Transverse colon (tissue), 3 donors: Measurements from ENCODE around the gene TWF2.

Source experiments
- POLR2A ChIP-seq: fragments of 450-650 bp; IDR thresholded peaks from one replicate; pipeline ENCODE4 v1.6.1; 2016; ENCODE audit warnings: antibody characterized with exemption, mild to moderate bottlenecking, moderate library complexity
- TF ChIP-seq, protein P1 (sequence below), 5 experiments: fragments of 200-600 bp in 3 of 5; fragments of 450-650 bp in 2 of 5; sonication (generic) in 3 of 5; IDR thresholded peaks; 1 replicate in 2 of 5; 2 replicates in 3 of 5; pipeline ENCODE4 v1.5.1; 2016 to 2017; ENCODE audit warnings: antibody characterized with exemption in 5 of 5, inconsistent platforms in 3 of 5, mild to moderate bottlenecking in 2 of 5, moderate library complexity in 1 of 5

DNA sequence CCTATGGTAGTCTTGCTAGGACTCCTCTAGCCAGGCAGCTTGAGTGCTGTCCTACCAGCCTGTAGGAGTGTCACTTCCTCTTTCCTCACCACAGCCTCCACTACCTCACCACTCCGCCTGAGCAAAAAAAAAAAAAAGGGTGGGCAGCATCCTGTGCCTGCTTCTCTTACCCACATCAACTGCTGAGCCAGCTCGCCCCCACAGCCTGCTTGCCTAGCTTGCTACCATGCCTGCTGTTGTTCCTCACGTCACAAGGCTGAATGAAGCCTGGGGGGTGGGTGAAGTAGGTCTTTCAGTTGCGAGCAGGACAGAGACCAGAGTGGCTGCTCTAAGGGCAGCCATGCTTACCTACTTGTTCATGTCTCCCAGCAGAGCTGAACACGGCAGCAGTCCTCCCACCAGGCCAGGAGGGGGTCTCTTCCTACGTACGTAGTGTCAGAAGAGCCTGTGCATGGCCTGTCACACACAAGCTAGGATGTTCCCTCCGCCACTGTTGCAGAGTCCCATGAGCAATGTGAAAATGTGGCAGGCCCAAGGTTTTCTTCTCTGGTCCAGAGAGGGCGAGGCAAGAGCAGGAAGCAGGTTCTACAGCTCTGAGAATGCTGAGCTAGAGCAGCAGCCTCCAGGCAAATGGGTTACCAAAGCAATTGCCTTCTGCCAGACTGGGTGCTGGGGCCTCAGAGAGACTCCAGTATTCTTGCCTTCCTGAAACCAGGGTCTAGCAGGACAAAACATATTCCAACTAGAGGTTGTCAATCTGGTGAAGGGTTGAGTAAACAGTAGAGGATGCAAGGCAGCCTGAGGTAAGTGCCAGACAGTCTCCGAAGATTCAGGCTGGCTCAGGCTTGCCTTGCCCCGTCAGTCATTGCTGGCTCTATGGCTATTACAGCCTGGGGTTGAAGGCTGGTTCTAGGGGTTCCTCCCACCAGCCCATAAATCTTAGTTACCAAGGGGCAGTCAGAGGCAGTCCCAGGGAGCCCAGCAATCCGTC is 14.7 kb upstream of the TWF2 start:
- TF ChIP-seq, protein P1, sequence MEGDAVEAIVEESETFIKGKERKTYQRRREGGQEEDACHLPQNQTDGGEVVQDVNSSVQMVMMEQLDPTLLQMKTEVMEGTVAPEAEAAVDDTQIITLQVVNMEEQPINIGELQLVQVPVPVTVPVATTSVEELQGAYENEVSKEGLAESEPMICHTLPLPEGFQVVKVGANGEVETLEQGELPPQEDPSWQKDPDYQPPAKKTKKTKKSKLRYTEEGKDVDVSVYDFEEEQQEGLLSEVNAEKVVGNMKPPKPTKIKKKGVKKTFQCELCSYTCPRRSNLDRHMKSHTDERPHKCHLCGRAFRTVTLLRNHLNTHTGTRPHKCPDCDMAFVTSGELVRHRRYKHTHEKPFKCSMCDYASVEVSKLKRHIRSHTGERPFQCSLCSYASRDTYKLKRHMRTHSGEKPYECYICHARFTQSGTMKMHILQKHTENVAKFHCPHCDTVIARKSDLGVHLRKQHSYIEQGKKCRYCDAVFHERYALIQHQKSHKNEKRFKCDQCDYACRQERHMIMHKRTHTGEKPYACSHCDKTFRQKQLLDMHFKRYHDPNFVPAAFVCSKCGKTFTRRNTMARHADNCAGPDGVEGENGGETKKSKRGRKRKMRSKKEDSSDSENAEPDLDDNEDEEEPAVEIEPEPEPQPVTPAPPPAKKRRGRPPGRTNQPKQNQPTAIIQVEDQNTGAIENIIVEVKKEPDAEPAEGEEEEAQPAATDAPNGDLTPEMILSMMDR (IDR thresholded peaks at IDR 0.05) = no peak
- no peak for TF ChIP-seq POLR2A
